Prostate gland (tissue), 2 donors: ENCODE data around the gene MSANTD1.

Experiments
- POLR2A ChIP-seq: fragments of 450-650 bp; IDR thresholded peaks from one replicate; pipeline ENCODE4 v1.6.1; 2016; ENCODE audit warnings: antibody characterized with exemption, mild to moderate bottlenecking
- POLR2AphosphoS5 ChIP-seq: sonication (generic); formaldehyde crosslinking; IDR thresholded peaks from one replicate; pipeline ENCODE4 v1.6.1; 2017; ENCODE audit warnings: antibody characterized with exemption
- TF ChIP-seq, protein P1 (sequence below), 4 experiments: fragments of 200-600 bp in 2 of 4; fragments of 450-650 bp in 2 of 4; sonication (generic) in 2 of 4; IDR thresholded peaks; 1 replicate in 3 of 4; 2 replicates in 1 of 4; pipeline ENCODE4 v1.5.1; 2016 to 2019; ENCODE audit warnings: antibody characterized with exemption in 4 of 4, mild to moderate bottlenecking in 2 of 4, moderate library complexity in 2 of 4

DNA sequence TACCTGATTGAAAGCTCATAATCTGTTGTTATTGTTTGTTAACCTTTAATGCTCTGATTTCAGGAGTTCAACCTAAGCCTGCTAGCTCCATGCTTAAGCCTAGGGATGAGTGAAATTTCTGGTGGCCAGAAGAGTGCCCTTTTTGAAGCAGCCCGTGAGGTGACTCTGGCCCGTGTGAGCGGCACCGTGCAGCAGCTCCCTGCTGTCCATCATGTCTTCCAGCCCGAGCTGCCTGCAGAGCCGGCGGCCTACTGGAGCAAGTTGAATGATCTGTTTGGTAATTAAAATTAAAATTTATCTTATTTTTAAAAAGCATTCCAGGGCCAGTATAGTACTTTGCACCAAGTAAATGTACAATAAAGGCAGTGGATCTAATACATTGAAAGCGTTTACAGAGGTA lies 37.1 kb upstream of the MSANTD1 start:
- TF ChIP-seq, protein P1, sequence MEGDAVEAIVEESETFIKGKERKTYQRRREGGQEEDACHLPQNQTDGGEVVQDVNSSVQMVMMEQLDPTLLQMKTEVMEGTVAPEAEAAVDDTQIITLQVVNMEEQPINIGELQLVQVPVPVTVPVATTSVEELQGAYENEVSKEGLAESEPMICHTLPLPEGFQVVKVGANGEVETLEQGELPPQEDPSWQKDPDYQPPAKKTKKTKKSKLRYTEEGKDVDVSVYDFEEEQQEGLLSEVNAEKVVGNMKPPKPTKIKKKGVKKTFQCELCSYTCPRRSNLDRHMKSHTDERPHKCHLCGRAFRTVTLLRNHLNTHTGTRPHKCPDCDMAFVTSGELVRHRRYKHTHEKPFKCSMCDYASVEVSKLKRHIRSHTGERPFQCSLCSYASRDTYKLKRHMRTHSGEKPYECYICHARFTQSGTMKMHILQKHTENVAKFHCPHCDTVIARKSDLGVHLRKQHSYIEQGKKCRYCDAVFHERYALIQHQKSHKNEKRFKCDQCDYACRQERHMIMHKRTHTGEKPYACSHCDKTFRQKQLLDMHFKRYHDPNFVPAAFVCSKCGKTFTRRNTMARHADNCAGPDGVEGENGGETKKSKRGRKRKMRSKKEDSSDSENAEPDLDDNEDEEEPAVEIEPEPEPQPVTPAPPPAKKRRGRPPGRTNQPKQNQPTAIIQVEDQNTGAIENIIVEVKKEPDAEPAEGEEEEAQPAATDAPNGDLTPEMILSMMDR (IDR thresholded peaks at IDR 0.05) = no peak
- TF ChIP-seq POLR2A (no peak), POLR2AphosphoS5 (no peak)
